NCI-H2029 (cell line): ENCODE results near the gene BNIP2.
A peak's percentile ranks its signal among the peaks of the same experiment; 100 is the strongest.
"Not testable (repeated sequence)": the region's sequence is repeated elsewhere in the genome, so short reads cannot be mapped to it uniquely, and the experiment has no call there.

Experiments
- DNase-seq: peaks from one replicate; lab custom pipeline; 2025; lab: John Stamatoyannopoulos, UW

The BNIP2 gene, protein sequence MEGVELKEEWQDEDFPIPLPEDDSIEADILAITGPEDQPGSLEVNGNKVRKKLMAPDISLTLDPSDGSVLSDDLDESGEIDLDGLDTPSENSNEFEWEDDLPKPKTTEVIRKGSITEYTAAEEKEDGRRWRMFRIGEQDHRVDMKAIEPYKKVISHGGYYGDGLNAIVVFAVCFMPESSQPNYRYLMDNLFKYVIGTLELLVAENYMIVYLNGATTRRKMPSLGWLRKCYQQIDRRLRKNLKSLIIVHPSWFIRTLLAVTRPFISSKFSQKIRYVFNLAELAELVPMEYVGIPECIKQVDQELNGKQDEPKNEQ

DNA sequence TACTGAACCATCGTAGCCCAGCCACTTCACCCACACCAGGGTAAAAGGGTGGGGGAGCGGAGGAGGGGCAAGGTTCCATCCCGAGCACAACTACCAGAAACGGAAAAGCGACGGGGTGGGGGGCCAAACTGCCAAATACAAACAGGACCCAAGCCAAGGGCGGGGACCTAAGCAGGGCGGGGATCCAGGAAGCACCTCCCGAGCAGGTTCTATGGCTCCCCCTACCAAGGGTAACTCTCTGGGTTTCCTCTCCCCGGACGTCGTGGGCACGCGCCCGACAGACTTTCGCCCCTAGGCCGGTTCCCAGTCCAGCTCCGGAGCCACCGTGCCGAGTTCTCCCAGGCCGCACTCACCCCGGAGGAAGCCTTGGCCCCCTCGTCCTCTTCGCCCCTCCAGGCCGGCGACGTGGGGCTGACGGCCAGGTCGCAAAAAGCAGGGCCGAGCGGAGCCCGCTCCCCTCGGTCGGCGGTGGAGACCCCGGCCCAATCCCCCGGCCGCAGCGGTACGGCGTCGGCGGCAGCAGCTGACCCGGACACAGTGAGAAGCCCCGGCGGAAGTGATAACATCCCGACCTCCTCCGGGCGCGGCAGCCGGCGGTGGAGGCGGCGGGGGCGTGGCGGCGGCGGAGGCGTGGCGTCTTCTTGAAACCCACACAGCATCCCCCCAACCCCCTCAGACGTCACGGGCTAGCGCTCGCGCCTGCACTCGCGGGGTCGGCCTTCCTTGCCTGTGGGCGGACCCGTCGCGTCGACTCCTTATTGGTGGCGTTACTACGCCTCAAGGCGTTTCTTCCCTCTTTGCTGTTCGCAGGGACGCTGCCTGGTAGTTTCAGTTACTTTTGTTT, at the start of gene BNIP2:
Gene BNIP2 (minus strand): TSS at position 539 of the 844 bp plus-strand sequence. CDS start 6,863 bp downstream, outside the sequence.
- peak; percentile 88 for DNase-seq

DNA sequence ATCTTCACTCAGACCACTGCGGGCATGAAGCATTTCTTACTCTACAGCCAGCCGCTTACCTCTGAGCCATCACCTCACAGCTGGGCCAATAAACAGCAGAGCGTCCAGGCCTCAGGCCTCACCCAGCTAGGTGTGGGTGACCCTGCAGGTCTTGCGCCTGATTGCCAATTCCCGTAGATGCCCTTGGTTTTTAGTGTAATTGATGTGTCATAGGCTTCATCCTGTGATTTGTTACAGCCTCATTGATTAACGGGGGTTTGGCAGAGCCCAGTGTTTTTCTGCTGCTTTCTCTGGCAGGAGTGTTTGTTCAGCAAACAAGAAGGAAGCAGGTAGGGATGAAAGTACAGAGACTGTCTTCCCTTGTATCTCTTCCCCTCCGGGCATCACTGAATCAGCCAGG, 49.6 kb upstream of the BNIP2 start:
- no peak for DNase-seq

DNA sequence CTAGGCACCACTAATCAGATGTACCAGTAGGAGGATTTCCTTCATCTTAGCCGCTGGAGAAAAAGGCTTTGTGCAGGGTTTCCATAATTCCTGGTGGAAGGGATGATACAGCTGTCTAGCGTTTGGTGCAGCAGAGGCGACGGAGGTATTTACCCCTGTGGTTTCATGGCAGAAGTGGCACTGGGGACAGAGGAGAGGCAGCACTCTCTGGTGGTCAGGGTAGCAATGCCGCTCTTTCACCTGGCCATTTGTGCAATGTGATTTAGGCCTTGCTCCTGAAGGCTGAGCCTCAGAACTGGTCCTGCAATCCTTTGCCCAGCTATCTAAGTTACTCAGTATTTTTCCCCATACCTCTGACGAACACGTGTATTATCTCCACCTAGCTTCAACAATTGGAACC, 47.1 kb upstream of the BNIP2 start:
- no peak for DNase-seq

DNA sequence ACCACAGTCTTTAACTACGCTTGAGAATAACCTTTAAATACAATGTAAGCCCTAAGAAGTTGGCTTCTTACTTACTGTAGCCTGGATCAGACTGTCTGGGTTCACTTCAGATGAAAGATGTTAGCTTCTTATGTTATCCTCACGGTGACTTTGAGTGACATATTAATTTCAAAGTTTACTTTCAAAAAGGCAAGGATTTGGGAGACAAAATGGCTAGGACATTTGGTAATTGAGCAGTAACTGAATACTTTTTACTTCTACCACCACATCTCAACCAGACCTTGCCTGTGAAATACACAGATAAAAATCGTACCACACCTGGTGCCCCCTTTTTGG, 36.0 kb upstream of the BNIP2 start:
- DNase-seq, result no peak

DNA sequence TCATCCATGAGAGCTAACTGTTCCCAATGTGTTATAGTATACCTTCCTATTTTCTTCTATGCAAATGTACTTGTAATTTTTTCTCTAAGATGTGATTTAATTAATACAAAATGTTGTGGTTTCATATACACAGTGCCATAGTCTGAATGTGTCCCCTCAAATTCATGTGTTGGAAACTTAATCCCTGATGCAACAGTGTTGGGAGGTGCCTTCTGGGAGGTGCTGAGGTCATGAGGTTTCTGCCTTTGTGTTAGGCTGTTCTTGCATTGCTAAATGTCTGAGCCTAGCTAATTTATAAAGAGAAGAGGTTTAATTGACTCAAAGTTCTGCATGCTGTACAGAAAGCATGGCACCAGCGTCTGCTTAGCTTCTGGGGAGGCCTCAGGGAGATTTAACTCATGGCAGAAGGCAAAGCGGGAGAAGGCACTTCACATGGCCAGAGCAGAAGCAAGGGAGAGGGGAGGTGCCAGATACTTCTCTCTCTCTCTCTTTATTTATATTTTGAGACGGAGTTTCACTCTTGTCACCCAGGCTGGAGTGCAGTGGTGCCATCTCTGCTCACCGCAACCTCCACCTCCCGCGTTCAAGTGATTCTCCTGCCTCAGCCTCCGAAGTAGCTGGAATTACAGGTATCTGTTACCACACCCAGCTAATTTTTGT, 34.7 kb upstream of the BNIP2 start:
- no peak for DNase-seq

DNA sequence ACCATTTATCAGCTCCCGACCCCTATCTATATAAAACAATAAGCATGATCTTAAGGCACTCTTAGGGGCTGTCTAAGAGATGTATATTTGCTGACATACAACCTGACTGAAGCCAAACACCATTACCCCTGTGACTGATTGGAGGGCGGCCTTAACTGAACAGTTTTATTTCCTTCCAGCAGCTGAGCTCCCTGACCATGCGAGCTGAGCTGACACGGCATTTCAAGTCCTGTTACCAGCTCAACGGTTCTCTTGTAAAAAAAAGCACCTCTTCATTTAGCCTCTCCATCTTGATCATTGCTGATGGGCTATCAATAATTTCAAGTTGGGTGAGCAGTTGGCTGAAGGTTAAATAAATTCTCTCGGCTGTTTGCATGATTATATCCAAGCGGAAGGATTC, 33.4 kb upstream of the BNIP2 start:
- no peak for DNase-seq

DNA sequence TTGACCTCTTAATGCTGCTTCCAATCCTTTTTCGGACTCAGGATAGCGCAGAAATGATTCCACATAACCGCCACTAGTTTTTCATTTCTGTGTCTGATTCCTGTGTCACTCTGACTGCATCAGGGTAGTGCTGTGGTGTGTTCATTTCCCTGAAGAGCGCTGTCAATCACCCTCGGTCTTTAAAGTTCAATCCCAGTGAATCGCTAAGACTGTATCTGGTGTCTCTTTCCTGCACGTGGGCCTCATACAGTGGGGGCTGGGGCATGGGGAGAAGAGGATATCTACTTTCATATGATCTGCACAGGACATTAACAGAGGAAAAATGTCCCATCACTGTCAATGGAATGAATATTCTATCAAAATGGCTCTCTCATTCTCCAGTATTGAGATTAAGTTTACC, 32.9 kb upstream of the BNIP2 start:
- DNase-seq, result no peak

DNA sequence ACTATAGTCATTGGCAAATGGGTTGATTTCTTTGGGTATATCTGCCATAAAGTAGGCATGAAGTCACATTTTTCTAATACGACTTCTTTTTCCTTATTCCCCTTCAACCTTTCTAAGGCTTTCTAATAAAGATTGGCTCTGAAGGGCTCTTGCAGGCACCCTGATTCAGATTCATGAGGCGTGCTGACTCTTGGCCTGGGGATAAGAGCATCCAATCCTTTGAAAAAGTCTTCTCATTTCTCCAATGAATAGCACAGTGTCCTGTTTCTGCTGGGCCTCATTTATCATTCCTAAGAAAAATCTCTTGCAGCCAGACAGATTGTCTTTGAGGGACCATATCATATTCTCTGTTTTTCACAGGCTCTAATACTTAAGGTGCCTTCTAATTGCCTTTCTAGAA, 32.3 kb upstream of the BNIP2 start:
- no peak for DNase-seq

DNA sequence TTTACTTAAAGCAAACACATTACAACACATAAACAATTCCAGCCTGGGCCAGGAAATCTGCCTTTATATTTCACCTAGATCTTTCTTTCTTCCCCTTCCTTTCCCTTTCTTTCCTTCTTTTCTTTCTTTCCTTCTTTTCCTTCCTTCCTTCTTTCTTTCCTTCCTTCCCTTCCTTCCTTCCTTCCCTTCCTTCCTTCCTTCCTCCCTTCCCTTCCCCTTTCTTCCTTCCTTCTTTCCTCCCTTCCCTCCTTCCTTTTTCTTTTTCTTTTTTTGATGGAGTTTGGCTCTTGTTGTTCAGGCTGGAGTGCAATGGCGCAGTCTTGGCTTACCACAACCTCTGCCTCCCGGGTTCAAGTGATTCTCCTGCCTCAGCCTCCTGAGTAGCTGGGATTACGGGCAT, 24.1 kb upstream of the BNIP2 start:
- no peak for DNase-seq

DNA sequence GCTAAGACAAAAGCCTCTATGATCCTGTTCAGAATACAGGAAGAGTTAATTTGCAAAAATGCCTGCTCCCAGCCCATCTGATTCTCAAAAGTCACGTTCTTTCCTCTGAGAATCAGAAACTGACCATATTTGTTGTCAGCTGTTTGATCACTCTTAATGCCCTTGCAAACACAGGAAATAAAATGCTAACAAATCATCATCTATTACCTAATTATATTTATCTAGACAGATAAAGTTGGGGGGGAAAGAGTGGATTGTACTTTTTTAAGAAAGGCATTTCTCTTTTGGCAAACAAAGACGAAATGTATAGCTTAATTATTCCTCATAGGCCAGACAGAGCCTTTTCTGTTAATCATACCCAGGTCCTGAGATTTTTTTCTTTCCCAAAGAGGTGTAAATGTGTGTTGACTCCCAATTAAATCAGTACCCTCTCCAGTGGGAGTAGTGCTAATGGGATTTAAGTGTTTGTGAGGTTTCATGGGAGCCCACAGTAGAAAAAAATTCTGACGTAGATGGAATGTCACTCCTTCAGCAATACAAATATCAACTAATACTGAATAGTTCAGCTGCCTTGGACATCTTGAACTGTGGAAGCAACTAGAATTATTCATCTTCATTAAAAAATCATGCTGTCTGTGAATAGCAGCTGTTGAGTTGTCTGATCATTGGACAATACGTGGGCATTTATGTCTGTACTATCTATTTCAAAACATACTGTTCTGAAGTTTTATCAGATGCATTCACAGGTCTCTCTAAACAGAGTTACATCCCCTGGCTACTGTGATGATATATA, 22.5 kb upstream of the BNIP2 start:
- no peak for DNase-seq

DNA sequence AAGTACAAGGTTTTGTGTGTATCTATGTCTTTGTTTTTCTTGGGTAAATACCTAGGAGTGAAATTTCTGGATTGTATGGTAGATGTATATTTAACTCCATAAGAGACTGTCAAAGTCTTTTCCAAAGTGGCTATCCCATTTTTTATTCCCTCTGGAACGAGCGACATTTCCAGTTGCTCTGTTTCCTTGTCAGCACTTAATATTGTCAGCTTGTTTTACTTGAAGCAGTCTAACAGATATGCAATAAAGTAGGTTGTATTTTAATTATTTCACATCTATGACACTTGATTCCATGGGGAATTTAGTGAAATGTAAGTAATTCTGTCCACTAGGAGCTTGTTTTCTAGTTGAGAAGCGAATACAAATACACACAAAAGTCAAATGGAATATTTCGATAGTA, 18.5 kb upstream of the BNIP2 start:
- no peak for DNase-seq

DNA sequence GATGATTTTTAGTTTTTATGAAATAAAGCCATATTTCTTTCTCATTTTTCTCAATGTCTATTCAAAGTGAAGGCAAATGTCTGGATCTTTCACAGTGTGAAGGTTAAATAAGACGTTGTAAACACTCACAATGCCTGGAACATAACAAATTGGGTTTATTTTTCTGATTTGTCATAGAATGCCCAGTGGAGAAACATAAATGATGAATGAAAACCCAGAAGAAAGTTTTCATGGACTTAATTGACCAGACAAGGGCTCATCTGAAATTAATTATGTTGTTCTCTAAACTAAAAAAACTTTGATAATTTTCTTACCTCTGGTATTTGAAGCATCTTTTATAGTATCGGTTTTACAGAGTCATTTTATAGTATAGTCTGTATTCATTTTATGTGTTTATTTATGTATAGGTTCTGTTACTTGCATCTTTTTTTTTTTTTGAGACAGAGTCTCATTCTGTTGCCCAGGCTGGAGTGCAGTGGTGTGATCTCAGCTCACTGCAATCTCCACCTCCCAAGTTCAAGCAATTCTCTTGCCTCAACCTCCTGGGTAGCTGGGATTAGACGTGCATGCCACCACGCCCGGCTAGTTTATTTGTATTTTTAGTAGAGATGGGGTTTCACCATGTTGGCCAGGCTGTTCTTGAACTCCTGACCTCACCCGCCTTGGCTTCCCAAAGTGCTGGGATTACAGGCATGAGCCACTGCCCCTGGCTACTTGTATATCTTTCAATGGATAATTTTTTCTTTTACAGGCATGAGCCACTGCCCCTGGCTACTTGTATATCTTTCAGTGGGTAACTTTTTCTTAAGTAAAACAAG, 15.1 kb upstream of the BNIP2 start:
- no peak for DNase-seq

DNA sequence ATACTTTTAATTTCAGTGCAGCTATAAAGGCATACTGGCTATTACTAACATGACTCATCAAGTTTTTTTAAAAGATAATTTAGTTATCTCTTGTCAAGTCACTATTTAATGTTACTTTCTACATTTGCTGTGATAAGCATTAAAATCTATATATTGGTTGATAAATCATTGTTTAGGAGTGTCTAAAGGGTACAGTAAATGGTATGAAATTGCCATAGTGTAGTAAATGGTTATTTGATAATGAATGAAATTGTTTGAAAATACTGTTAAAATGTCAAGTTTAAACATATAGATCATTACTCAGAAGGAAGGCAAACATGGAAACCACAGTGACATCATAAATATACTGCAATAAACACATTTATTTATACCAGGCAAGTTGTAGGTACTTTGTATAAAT, 13.2 kb upstream of the BNIP2 start:
- no peak for DNase-seq

DNA sequence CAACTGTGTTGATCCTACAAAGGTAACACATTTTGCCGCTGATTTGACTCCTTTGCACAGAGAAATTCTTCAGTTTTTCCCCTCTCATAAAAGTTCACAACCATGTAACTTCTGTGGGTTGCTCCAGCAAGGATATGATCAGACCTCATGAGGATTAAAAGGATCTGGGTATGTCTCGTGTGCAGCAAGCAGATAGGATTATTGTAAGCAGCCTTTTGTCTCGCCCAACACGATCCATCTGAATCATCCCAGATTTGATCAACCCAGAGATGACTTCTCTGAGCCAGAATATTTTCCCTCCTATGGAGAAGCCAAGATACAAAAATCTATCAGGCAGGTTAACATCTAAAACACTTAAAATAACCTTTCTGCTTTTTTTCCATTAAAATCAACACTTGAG, 12.8 kb upstream of the BNIP2 start:
- no peak for DNase-seq

DNA sequence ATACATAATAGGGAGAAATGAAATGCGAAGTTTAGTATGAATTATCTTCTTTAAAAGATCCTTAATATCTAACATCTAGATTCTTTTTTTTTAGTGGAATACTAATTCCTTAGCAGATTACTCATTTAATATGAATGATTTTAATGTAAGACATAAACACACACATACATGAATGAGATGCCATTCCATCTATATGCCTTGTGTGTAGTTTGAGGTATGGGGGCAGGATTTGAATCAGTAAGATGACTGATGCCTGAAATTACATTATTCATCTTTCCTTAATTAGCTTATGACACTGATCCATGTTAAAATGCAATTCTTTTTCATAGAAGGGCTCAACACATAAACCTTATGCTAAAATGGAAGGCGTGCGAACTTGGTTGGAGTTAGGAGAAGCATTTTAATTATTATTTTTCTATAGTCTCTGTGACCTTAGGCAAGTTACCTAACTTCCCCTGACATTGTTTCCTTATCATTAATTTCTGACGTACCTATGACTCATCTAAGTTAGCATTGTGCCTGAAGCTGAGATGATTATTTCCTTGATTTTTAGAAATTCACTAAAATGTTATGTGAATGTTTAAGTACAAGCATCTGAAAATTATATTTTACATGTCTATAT, 10.8 kb upstream of the BNIP2 start:
- DNase-seq, result no peak

DNA sequence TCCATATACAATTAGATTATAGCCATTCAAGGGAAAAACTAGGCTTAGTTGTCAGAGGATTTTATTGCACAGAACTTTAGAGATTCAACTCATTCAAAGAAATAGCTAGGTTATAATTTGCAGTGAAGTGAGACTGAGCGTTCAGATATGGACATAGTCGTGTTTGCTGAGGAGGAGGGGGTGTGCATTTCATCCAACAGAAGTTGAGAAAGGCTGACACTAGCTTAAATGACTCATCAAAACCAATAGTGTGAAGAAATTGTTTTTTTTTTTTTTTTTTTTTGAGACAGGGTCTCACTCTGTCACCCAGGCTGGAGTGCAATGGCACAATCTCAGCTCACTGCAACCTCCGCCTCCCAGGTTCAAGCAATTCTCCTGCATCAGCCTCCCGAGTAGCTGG, 8.9 kb upstream of the BNIP2 start:
- DNase-seq, result not testable (repeated sequence)

DNA sequence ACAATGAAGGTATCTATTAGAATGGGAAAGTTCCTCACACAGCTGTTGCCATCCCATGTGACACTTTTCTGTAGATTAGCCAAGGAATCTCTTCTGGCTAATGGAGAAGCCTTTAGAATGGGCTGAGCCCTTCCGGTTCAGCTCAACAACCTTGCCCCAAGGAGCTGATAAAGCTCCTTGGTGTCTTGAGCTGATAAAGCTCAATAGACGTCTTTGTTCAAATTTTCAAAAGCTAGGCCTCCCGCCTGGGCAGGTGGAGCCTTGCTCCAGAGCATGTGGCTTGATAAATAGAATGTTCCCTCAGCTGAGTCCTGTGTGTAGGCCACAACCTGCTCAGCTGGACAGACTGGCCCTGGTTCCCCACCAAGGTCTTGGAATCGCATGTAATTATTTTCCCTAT, 7.2 kb upstream of the BNIP2 start:
- no peak for DNase-seq

DNA sequence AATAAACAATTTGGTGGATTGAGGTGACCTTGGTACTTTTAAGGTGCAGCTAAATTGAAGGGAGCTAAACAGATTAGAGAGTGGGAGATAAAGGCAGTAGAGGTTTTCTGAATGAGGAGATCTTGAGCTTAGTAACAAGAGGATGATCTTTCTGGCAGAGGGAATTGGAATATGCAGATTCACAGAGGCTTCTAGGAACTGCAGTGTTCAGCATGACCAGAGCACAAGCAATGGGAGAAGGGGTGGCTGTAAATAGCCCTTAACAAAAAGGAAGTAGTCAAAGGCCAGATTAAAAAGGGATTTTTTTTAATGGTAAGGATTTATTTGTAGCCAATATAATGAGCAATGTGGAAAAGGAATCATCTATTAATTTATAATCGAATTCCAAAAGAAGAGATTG, 5.7 kb upstream of the BNIP2 start:
- DNase-seq, result no peak

DNA sequence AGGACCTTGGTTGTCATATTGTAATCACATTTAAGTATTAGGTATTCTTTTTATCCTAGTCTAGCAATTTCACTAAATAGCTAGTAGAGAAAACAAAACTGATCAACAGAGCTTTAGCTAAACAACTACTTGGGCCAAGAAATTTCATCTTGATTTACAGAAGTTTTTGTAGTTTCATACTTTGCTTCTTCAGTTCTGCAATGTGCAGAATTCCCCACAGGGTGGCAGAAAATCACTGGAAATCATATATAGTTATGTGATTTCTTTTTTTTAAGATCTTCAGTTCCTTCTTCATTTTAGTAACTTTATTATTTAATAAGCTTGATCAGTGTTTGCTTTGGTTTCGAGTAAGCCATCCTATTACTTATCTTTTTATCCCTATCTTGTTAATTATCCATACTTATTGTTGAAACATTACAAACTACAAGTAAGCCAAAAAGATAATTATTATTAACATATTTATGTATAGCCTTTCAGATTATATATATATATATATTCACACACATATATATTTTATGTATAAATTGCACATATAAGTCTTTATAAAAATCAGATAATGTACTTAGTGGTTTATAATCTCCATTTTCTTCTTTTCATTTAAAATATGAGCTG, 2.2 kb upstream of the BNIP2 start:
- no peak for DNase-seq

DNA sequence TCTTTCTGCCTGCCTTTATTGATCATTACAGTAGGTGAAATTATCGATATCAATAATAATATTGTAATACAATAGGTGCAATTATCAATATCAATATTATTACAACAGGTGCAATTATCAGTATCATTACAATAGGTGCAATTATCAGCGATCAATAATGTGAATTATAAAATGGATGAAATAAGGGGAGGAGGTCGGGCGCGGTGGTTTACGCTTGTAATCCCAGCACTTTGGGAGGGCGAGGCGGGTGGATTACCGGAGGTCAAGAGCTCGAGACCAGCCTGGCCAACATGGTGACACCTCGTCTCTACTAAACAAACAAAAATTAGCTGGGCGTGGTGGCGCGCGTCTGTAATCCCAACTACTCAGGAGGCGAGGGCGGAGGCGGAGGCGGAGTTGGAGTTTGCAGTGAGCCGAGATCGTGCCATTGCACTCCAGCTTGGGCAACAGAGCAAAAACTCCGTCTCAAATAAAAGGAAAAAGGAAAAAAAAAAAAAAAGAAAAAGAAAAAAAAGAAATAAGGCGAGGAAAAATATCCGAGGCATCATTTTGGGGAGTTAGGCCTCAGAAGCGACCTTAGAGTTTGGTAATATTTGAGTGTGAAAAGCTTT, 611 bp upstream of the BNIP2 start:
- peak; percentile 40 for DNase-seq
